Coronary artery (tissue), 2 donors: ENCODE data around the gene ABI3BP.
A peak's percentile ranks its signal among the peaks of the same experiment; 100 is the strongest.

Source experiments
- DNase-seq: peaks from one replicate; pipeline ENCODE4 v3.0.0-alpha.2; 2017; ENCODE audit warnings: low spot score
- H3K27ac ChIP-seq, 2 donors: fragments of 200-600 bp; sonication (generic); one replicate each; pipeline ENCODE4 v1.5.1; 2016 to 2019
- H3K4me3 ChIP-seq: fragments of 200-600 bp; sonication (generic); 2 replicates; pipeline ENCODE4 v1.5.1; 2016; ENCODE audit warnings: mild to moderate bottlenecking, moderate library complexity
- CTCF ChIP-seq: fragments of 200-600 bp; sonication (generic); IDR thresholded peaks from one replicate; pipeline ENCODE4 v1.5.1; 2019; ENCODE audit warnings: antibody characterized with exemption

Gene ABI3BP

GRCh38 chr3:101010296-101010695, 17.1 kb upstream of the ABI3BP start:
- Histone ChIP-seq H3K27ac (no peak overlapping the region), H3K4me3 (no peak overlapping the region)
- no peak for TF ChIP-seq CTCF
- DNase-seq = no peak

- DNase-seq = no peak
- Histone ChIP-seq H3K4me3 (no peak overlapping the region), H3K27ac (no peak overlapping the region)
- TF ChIP-seq CTCF = no peak
These were observed 16.2 kb upstream of the ABI3BP start for GRCh38 chr3:101009386-101009785.

GRCh38 chr3:100999160-100999559, 5.9 kb upstream of the ABI3BP start:
- H3K27ac ChIP-seq = no peak overlapping the region
- H3K4me3 ChIP-seq = no peak overlapping the region
- TF ChIP-seq CTCF = no peak
- DNase-seq = no peak

GRCh38 chr3:100994809-100995208, 1.6 kb upstream of the ABI3BP start:
- no peak overlapping the region for H3K27ac ChIP-seq
- DNase-seq = no peak
- H3K4me3 ChIP-seq = no peak overlapping the region
- TF ChIP-seq CTCF = no peak

GRCh38 chr3:100994187-100994586, 966 bp upstream of the ABI3BP start:
- no peak for DNase-seq
- TF ChIP-seq CTCF = no peak
- H3K27ac ChIP-seq = peak overlapping the region; percentile 55 to 60
- no peak overlapping the region for H3K4me3 ChIP-seq

- no peak for TF ChIP-seq CTCF
- Histone ChIP-seq H3K4me3 (peak overlapping the region; percentile 72), H3K27ac (peak overlapping the region; percentile 55 to 83)
- DNase-seq = no peak
These were observed 799 bp downstream of the ABI3BP start for GRCh38 chr3:100992231-100993012.

- no peak for DNase-seq
- no peak overlapping the region for H3K4me3 ChIP-seq
- peak overlapping the region in 1 of 2 donors; percentile 29 for H3K27ac ChIP-seq
- no peak for TF ChIP-seq CTCF
These were observed 5.1 kb downstream of the ABI3BP start for GRCh38 chr3:100988080-100988479.
